ENCODE measurements around the gene FBXL4.

FBXL4 gene

DNA sequence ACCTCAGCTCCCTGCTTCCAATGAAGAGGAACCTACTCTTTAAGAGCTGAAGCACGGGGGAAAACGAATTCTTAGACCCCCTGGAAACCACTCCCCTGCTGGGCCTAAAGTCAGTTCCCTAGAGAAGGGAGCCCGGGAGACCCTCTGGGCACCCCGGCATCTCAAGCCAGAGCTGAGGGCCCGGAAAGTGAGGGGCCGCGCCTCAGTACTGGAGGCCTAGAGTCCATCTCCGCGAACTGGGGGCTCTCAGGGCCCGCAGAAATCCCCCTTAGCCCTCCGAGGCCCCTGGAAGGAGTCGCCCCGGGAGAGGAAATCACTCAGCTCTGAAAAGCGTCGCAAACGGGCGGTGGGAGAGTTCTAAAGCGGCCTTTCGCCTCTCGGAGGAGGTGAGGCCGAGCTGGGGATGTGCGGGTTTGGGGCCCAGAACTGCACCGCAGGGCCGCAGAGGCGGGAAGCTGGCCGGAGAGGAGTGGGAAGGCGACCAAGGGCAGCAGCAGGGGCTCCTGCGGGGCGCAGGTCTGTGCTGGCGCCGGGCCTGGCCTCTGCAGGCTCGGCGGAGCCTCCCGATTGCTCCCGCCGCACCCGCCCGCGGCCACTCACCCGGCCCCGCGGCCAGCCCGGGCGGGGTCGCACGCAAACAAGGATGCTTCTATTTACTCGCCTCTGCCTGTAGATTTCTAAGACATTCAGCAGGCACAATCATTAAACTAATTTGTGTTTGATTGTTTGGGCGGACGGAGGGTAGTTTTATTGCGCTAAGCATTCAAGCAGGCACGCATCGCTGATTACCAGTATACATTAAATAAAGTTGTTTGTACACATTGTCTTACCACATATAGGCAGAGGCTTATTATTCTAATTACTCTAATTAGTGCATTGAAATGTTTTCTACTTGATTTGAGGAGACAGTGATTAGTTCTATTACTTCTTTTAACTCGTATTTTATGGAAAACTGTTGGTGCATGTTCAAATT, 104.2 kb downstream of the FBXL4 start:
- no peak for ATAC-seq
- TF ChIP-seq TCF4 (CRISPR knock-in tag; IDR thresholded peaks at IDR 0.05; ENCODE audit: borderline replicate concordance) (no peak), ARNTL (CRISPR knock-in tag; IDR thresholded peaks at IDR 0.05; ENCODE audit: borderline replicate concordance, low read depth) (no peak), TOX (CRISPR knock-in tag; IDR thresholded peaks at IDR 0.05; ENCODE audit: borderline replicate concordance) (no peak), ZFP30 (CRISPR knock-in tag; IDR thresholded peaks at IDR 0.05) (no peak), ISL1 (CRISPR knock-in tag; IDR thresholded peaks at IDR 0.05) (no peak)
- TF ChIP-seq, protein P1, sequence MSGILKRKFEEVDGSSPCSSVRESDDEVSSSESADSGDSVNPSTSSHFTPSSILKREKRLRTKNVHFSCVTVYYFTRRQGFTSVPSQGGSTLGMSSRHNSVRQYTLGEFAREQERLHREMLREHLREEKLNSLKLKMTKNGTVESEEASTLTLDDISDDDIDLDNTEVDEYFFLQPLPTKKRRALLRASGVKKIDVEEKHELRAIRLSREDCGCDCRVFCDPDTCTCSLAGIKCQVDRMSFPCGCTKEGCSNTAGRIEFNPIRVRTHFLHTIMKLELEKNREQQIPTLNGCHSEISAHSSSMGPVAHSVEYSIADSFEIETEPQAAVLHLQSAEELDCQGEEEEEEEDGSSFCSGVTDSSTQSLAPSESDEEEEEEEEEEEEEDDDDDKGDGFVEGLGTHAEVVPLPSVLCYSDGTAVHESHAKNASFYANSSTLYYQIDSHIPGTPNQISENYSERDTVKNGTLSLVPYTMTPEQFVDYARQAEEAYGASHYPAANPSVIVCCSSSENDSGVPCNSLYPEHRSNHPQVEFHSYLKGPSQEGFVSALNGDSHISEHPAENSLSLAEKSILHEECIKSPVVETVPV (CRISPR knock-in tag; IDR thresholded peaks at IDR 0.05) = no peak
- TF ChIP-seq, protein P2, sequence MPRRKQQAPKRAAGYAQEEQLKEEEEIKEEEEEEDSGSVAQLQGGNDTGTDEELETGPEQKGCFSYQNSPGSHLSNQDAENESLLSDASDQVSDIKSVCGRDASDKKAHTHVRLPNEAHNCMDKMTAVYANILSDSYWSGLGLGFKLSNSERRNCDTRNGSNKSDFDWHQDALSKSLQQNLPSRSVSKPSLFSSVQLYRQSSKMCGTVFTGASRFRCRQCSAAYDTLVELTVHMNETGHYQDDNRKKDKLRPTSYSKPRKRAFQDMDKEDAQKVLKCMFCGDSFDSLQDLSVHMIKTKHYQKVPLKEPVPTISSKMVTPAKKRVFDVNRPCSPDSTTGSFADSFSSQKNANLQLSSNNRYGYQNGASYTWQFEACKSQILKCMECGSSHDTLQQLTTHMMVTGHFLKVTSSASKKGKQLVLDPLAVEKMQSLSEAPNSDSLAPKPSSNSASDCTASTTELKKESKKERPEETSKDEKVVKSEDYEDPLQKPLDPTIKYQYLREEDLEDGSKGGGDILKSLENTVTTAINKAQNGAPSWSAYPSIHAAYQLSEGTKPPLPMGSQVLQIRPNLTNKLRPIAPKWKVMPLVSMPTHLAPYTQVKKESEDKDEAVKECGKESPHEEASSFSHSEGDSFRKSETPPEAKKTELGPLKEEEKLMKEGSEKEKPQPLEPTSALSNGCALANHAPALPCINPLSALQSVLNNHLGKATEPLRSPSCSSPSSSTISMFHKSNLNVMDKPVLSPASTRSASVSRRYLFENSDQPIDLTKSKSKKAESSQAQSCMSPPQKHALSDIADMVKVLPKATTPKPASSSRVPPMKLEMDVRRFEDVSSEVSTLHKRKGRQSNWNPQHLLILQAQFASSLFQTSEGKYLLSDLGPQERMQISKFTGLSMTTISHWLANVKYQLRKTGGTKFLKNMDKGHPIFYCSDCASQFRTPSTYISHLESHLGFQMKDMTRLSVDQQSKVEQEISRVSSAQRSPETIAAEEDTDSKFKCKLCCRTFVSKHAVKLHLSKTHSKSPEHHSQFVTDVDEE (CRISPR knock-in tag; IDR thresholded peaks at IDR 0.05) = no peak

DNA sequence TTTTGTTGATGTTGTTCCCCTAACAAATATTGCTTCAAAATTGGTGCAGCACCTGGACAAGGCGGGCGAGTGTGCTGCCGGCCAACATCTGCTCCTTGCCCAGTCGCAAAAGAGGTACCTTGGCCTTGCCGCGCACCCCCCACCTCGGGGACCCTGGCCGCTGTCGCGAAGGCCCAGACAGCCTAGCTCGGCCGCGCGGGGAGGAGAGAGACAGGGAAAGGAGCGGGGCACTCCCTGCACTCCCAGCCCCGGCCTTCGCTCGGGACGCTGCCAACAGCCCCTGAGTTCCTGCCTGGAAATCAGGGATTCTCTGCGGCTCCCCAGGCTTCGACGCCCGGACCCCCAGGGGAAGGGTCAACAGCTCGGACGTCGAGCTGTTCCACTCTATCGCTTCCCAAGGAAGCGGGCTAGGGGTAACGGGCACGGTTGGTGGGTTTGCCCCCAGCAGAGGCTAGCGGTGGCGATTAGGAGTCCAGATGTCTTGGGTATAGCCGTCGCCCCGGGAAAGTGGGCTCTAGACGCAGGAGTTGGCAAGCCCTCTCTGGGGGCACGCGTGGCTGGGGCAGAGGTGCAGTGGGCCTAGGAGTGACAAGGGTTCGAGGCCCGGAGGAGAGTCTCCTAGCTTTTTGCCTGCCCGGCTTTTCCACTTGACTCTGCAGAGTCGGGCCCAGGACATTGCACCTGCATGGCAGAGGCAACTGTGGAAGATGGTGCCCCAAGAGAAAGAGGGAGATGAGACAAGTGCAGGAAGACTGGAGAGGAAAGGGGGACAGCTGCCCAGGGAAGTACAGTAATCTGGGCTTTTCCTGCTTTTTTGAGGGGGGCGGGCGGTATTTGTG, 105.2 kb downstream of the FBXL4 start:
- ATAC-seq = no peak
- TF ChIP-seq CSDC2 (CRISPR knock-in tag; IDR thresholded peaks at IDR 0.05) (no peak), ESRRG (CRISPR knock-in tag; IDR thresholded peaks at IDR 0.05) (no peak), TCF4 (CRISPR knock-in tag; IDR thresholded peaks at IDR 0.05; ENCODE audit: borderline replicate concordance) (no peak), ZFP3 (CRISPR knock-in tag; IDR thresholded peaks at IDR 0.05) (no peak), RARB (CRISPR knock-in tag; IDR thresholded peaks at IDR 0.05) (no peak), OSR1 (CRISPR knock-in tag; IDR thresholded peaks at IDR 0.05) (no peak), SNAI2 (CRISPR knock-in tag; IDR thresholded peaks at IDR 0.05) (no peak), ISL1 (CRISPR knock-in tag; IDR thresholded peaks at IDR 0.05) (no peak), BACH2 (CRISPR knock-in tag; IDR thresholded peaks at IDR 0.05; ENCODE audit: borderline replicate concordance) (no peak), ZNF70 (CRISPR knock-in tag; IDR thresholded peaks at IDR 0.05) (no peak)
- TF ChIP-seq, protein P2 (CRISPR knock-in tag; IDR thresholded peaks at IDR 0.05) = no peak
- TF ChIP-seq, protein P3, sequence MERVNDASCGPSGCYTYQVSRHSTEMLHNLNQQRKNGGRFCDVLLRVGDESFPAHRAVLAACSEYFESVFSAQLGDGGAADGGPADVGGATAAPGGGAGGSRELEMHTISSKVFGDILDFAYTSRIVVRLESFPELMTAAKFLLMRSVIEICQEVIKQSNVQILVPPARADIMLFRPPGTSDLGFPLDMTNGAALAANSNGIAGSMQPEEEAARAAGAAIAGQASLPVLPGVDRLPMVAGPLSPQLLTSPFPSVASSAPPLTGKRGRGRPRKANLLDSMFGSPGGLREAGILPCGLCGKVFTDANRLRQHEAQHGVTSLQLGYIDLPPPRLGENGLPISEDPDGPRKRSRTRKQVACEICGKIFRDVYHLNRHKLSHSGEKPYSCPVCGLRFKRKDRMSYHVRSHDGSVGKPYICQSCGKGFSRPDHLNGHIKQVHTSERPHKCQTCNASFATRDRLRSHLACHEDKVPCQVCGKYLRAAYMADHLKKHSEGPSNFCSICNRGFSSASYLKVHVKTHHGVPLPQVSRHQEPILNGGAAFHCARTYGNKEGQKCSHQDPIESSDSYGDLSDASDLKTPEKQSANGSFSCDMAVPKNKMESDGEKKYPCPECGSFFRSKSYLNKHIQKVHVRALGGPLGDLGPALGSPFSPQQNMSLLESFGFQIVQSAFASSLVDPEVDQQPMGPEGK (CRISPR knock-in tag; IDR thresholded peaks at IDR 0.05; ENCODE audit: borderline replicate concordance) = no peak
- TF ChIP-seq, protein P4, sequence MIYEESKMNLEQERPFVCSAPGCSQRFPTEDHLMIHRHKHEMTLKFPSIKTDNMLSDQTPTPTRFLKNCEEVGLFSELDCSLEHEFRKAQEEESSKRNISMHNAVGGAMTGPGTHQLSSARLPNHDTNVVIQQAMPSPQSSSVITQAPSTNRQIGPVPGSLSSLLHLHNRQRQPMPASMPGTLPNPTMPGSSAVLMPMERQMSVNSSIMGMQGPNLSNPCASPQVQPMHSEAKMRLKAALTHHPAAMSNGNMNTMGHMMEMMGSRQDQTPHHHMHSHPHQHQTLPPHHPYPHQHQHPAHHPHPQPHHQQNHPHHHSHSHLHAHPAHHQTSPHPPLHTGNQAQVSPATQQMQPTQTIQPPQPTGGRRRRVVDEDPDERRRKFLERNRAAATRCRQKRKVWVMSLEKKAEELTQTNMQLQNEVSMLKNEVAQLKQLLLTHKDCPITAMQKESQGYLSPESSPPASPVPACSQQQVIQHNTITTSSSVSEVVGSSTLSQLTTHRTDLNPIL (CRISPR knock-in tag; IDR thresholded peaks at IDR 0.05; ENCODE audit: low read depth) = no peak
- TF ChIP-seq, protein P1 (CRISPR knock-in tag; IDR thresholded peaks at IDR 0.05) = no peak
